ENCODE data around the gene PRC1. TPM values are rescaled to one million over a fixed set of nuclear protein-coding genes. Genes with fewer than 3 reads are reported as not detected.

Gene PRC1
- total and polyA plus RNA-seq, 3 donors from 2014 or later = 74.3 to 111 (median 104) TPM

DNA sequence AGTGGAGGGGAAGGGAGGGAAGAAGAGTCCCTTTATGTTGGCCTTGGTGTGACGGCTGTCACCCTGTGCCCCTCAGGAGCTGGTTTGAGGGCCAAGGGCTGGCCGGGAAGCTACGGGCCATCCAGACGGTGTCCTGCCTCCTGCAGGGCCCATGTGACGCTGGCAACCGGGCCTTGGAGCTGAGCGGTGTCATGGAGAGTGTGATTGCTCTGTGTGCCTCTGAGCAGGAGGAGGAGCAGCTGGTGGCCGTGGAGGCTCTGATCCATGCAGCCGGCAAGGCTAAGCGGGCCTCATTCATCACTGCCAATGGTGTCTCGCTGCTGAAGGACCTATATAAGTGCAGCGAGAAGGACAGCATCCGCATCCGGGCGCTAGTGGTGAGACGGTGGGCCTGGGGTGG, 47.8 kb downstream of the PRC1 start:
- no peaks in the 10 kb centered on the region for H3K27me3 ChIP-seq
- H3K27ac ChIP-seq = no peak overlapping the region
- no peak overlapping the region for H3K4me3 ChIP-seq
- no peaks in the 10 kb centered on the region for H3K4me1 ChIP-seq
- H3K36me3 ChIP-seq (ENCODE audit: low read depth, missing control alignments) = no peaks in the 10 kb centered on the region
- WGBS, 2 donors = 91 to 93% methylated on average over 14 to 15 of the region's 16 CpGs
- no peaks in the 10 kb centered on the region for H3K9me3 ChIP-seq
- intact Hi-C loops (cut with DNase I; ENCODE audit: low total_unique reads) = no loop called here
- DNase-seq = no peak
- TF ChIP-seq POLR2A (IDR thresholded peaks at IDR 0.05) = no peak
- TF ChIP-seq, protein P1, sequence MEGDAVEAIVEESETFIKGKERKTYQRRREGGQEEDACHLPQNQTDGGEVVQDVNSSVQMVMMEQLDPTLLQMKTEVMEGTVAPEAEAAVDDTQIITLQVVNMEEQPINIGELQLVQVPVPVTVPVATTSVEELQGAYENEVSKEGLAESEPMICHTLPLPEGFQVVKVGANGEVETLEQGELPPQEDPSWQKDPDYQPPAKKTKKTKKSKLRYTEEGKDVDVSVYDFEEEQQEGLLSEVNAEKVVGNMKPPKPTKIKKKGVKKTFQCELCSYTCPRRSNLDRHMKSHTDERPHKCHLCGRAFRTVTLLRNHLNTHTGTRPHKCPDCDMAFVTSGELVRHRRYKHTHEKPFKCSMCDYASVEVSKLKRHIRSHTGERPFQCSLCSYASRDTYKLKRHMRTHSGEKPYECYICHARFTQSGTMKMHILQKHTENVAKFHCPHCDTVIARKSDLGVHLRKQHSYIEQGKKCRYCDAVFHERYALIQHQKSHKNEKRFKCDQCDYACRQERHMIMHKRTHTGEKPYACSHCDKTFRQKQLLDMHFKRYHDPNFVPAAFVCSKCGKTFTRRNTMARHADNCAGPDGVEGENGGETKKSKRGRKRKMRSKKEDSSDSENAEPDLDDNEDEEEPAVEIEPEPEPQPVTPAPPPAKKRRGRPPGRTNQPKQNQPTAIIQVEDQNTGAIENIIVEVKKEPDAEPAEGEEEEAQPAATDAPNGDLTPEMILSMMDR (IDR thresholded peaks at IDR 0.05) = no peak

- TF ChIP-seq, protein P1 (IDR thresholded peaks at IDR 0.05) = no peak
- TF ChIP-seq POLR2A (IDR thresholded peaks at IDR 0.05) = no peak
- no peaks in the 10 kb centered on the region for H3K27me3 ChIP-seq
- H3K9me3 ChIP-seq = no peaks in the 10 kb centered on the region
- no peak overlapping the region for H3K4me3 ChIP-seq
- no peaks in the 10 kb centered on the region for H3K36me3 ChIP-seq (ENCODE audit: low read depth, missing control alignments)
- H3K4me1 ChIP-seq = no peaks in the 10 kb centered on the region
- no peak for DNase-seq
- intact Hi-C loops (cut with DNase I; ENCODE audit: low total_unique reads) = no loop called here
- no peak overlapping the region for H3K27ac ChIP-seq
- 91 to 94% methylated on average over 7 of the region's 7 CpGs for WGBS, 2 donors
Measured at GRCh38 chr15:90945091-90945490, 49.2 kb downstream of the PRC1 start.

- no peak overlapping the region for H3K27ac ChIP-seq
- no peak overlapping the region for H3K4me3 ChIP-seq
- DNase-seq = no peak
- H3K4me1 ChIP-seq = no peaks in the 10 kb centered on the region
- no peaks in the 10 kb centered on the region for H3K36me3 ChIP-seq (ENCODE audit: low read depth, missing control alignments)
- no peaks in the 10 kb centered on the region for H3K27me3 ChIP-seq
- no peak for TF ChIP-seq POLR2A (IDR thresholded peaks at IDR 0.05)
- TF ChIP-seq, protein P1 (IDR thresholded peaks at IDR 0.05) = no peak
- H3K9me3 ChIP-seq = no peaks in the 10 kb centered on the region
- WGBS, 2 donors = 83 to 86% methylated on average over 8 to 12 of the region's 12 CpGs
- intact Hi-C loops (cut with DNase I; ENCODE audit: low total_unique reads) = no loop called here
Measured at GRCh38 chr15:90942354-90943120, 51.8 kb downstream of the PRC1 start.

DNA sequence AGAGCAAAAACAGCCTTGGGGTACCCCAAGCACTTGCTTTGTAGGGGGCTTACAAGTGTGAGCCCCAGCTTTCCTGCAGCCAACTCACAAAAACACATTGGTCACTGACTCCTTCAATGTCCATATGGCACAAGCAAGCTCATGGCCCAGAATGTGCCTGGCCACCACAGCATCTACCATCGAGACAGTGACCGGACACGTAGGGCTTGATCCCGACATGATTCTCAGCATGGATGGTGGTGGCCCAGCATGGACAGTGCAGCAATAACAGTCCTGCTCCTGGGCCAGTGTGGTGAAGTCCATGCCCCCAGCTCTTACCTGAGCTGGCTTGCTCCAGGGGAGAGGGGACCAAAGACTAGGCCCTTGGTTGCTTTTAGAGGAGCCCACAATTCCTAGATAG, 53.3 kb downstream of the PRC1 start:
- H3K27ac ChIP-seq = no peak overlapping the region
- DNase-seq = no peak
- no peaks in the 10 kb centered on the region for H3K36me3 ChIP-seq (ENCODE audit: low read depth, missing control alignments)
- intact Hi-C loops (cut with DNase I; ENCODE audit: low total_unique reads) = no loop called here
- H3K4me1 ChIP-seq = peaks cover 3% of the 10 kb centered on the region
- no peaks in the 10 kb centered on the region for H3K9me3 ChIP-seq
- WGBS, 2 donors = 98% methylated on average over 4 of the region's 4 CpGs; no CpG with 5 or more reads in 1 of the 2 donors
- TF ChIP-seq, protein P1 (IDR thresholded peaks at IDR 0.05) = no peak
- no peak for TF ChIP-seq POLR2A (IDR thresholded peaks at IDR 0.05)
- H3K27me3 ChIP-seq = no peaks in the 10 kb centered on the region
- H3K4me3 ChIP-seq = no peak overlapping the region

DNA sequence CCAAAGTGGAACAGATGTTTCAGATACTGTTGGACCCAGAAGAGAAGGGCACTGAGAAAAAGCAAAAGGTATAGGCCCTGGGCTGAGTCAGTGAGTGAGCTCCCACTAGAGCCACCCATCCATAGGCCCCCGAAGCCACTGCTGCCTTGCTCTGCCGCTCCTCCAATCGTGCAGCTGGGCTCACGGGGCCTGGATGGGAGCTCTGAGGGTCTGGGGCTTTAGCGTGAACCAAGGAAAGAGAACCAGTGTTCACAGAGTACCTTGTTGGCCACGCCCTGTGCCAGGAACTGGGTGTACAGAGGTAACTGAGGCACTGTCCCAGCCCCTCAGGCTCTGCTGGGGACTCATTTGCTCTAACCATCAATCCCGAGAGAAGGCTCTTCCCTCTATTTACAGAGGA, 54.6 kb downstream of the PRC1 start:
- H3K4me1 ChIP-seq = peaks cover 10% of the 10 kb centered on the region
- intact Hi-C loops (cut with DNase I; ENCODE audit: low total_unique reads) = no loop called here
- H3K27ac ChIP-seq = no peak overlapping the region
- H3K4me3 ChIP-seq = no peak overlapping the region
- no peaks in the 10 kb centered on the region for H3K9me3 ChIP-seq
- H3K36me3 ChIP-seq (ENCODE audit: low read depth, missing control alignments) = no peaks in the 10 kb centered on the region
- TF ChIP-seq, protein P1 (IDR thresholded peaks at IDR 0.05) = no peak
- no peak for TF ChIP-seq POLR2A (IDR thresholded peaks at IDR 0.05)
- no peak for DNase-seq
- H3K27me3 ChIP-seq = no peaks in the 10 kb centered on the region
- 81 to 88% methylated on average over 6 to 7 of the region's 7 CpGs for WGBS, 2 donors

Data from testis (tissue), 3 donors.